ENCODE measurements around the gene SYF2.
A peak's percentile ranks its signal among the peaks of the same experiment; 100 is the strongest.

The SYF2 gene

GRCh38 chr1:25257196-25257595 lies 24.9 kb upstream of the SYF2 start:
- H3K27ac ChIP-seq, result no peak overlapping the region
- TF ChIP-seq CTCF (conservative IDR thresholded peaks at IDR 0.05) (no peak), ZFX (IDR thresholded peaks at IDR 0.05) (no peak)

GRCh38 chr1:25256578-25256965 lies 24.3 kb upstream of the SYF2 start:
- TF ChIP-seq ZFX (IDR thresholded peaks at IDR 0.05), result no peak
- TF ChIP-seq CTCF (conservative IDR thresholded peaks at IDR 0.05), result no peak
- H3K27ac ChIP-seq, result no peak overlapping the region

- TF ChIP-seq CTCF (conservative IDR thresholded peaks at IDR 0.05), result no peak
- TF ChIP-seq ZFX (IDR thresholded peaks at IDR 0.05), result no peak
- H3K27ac ChIP-seq, result no peak overlapping the region
These were observed 23.6 kb upstream of the SYF2 start for GRCh38 chr1:25255706-25256577.

GRCh38 chr1:25253911-25254310 lies 21.6 kb upstream of the SYF2 start:
- no peak for TF ChIP-seq CTCF (conservative IDR thresholded peaks at IDR 0.05)
- TF ChIP-seq ZFX (IDR thresholded peaks at IDR 0.05), result no peak
- H3K27ac ChIP-seq, result peak overlapping the region; percentile 56

- peak overlapping the region; percentile 99 for H3K27ac ChIP-seq
- no peak for TF ChIP-seq ZFX (IDR thresholded peaks at IDR 0.05)
- no peak for TF ChIP-seq CTCF (conservative IDR thresholded peaks at IDR 0.05)
These were observed 15.8 kb upstream of the SYF2 start for GRCh38 chr1:25247829-25248754.

- peak within 1 kb of the TSS; percentile 99 for H3K27ac ChIP-seq
- no peak for TF ChIP-seq ZFX (IDR thresholded peaks at IDR 0.05)
- no peak for TF ChIP-seq CTCF (conservative IDR thresholded peaks at IDR 0.05)
These were observed 14.9 kb upstream of the SYF2 start, which contains the start of gene RSRP1 for GRCh38 chr1:25247024-25247828. Gene RSRP1 (minus strand): TSS chr1:25247454. CDS start chr1:25246963, 491 bp downstream.
